Right lobe of liver (tissue), 6 donors: Measurements from ENCODE around the gene FGFR4. TPM values are rescaled to one million over a fixed set of nuclear protein-coding genes. Genes with fewer than 3 reads are reported as not detected.

Source experiments
- ATAC-seq, 4 donors: fragments of 200-7000 bp; cut with Tn5 transposase; one replicate each; pipeline ENCODE4 v1.9.1; 2020; ENCODE audit warnings: mild to moderate bottlenecking in 4 of 4, moderate library complexity in 4 of 4
- DNase-seq, 3 donors: peaks; one replicate each; pipeline ENCODE4 v3.0.0-alpha.2; 2020
- H3K27ac ChIP-seq, 3 donors: fragments of 200-600 bp; one replicate each; pipeline ENCODE4 v1.8.0; 2022
- H3K27me3 ChIP-seq, 2 donors: fragments of 200-600 bp; one replicate each; pipeline ENCODE4 v1.8.0; 2022
- H3K36me3 ChIP-seq, 4 donors: fragments of 200-600 bp; sonication (generic) in 1 of 4; one replicate each; pipeline versions ENCODE4 v1.5.1 to v1.8.0; 2017 to 2022; ENCODE audit warnings: control low read depth in 1 of 4
- H3K4me1 ChIP-seq, 4 donors: fragments of 200-600 bp; sonication (generic) in 1 of 4; one replicate each; pipeline versions ENCODE4 v1.5.1 to v1.8.0; 2017 to 2022; ENCODE audit warnings: control low read depth in 1 of 4
- H3K4me3 ChIP-seq, 3 donors: fragments of 200-600 bp; one replicate each; pipeline ENCODE4 v1.8.0; 2022
- H3K9me3 ChIP-seq, 4 donors: fragments of 200-600 bp; sonication (generic) in 1 of 4; one replicate each; pipeline versions ENCODE4 v1.5.1 to v1.8.0; 2017 to 2022; ENCODE audit warnings: control low read depth in 1 of 4
- CTCF ChIP-seq, 4 donors: fragments of 200-600 bp in 3 of 4; fragments of 450-650 bp in 1 of 4; IDR thresholded peaks; one replicate each; pipeline versions ENCODE4 v1.5.1 to v1.8.0; 2016 to 2022; ENCODE audit warnings: antibody characterized with exemption in 4 of 4, mild to moderate bottlenecking in 2 of 4
- POLR2A ChIP-seq: fragments of 450-650 bp; IDR thresholded peaks from one replicate; pipeline ENCODE4 v1.6.1; 2017; ENCODE audit warnings: antibody characterized with exemption, mild to moderate bottlenecking
- WGBS: methylation state at CpG from one replicate; pipeline ENCODE4 v1.1.6; 2018; ENCODE audit warnings: low coverage, low lambda C conversion rate; ENCODE audit not compliant: insufficient coverage; ENCODE audit errors: missing lambda C conversion rate; 5-methylcytosine and 5-hydroxymethylcytosine counted together
- intact Hi-C, 2 donors: fragments of 100-400 bp; cut with DNase I; formaldehyde crosslinking; loops; one replicate each; pipeline versions ENCODE4 v1.11.2 to v1.14.1; 2022
- total RNA-seq, 6 experiments: library from RNA; depleted of rRNA in 2 of 6; stranded (reverse); fragments of >200 nt in 2 of 6; fragmentation: NEBNext Ultra II Directional in 3 of 6; extraction: Animal tissue kit (Norgen Biotek cat#: 25700) in 3 of 6; gene quantifications; one replicate each; pipeline versions ENCODE4 v1.1.0 to v1.2.4, GENCODE V29; 2016 to 2023
- donor health status: DM: no; HTN: yes; CAD: no.
- donor health status: DM: no; HTN: no; CAD: no.
- donor health status: DM: no; HTN: no; CAD: no.
- donor health status: DM: no; HTN: yes; CAD: no.
- donor health status: DM: no; HTN: yes; CAD: no.

FGFR4 gene
- total RNA-seq, 6 experiments from 2014 or later: 38.9 to 73.3 (median 55.1) TPM

- no peaks in the 10 kb centered on the region for H3K4me1 ChIP-seq
- no peak overlapping the region for H3K4me3 ChIP-seq
- WGBS: 80% methylated on average over 2 of the region's 5 CpGs
- ATAC-seq: no peak
- intact Hi-C loops: no loop called here
- TF ChIP-seq CTCF (IDR thresholded peaks at IDR 0.05) (no peak), POLR2A (no peak)
- H3K36me3 ChIP-seq: no peaks in the 10 kb centered on the region
- no peak overlapping the region for H3K27ac ChIP-seq
- no peaks in the 10 kb centered on the region for H3K9me3 ChIP-seq
- H3K27me3 ChIP-seq: no peaks in the 10 kb centered on the region
- DNase-seq: no peak
Measured at GRCh38 chr5:177080265-177080664, 6.5 kb upstream of the FGFR4 start.

GRCh38 chr5:177081859-177082258 lies 4.9 kb upstream of the FGFR4 start:
- H3K4me3 ChIP-seq: no peak overlapping the region
- intact Hi-C loops: no loop called here
- H3K27ac ChIP-seq: no peak overlapping the region
- no peaks in the 10 kb centered on the region for H3K9me3 ChIP-seq
- ATAC-seq: no peak
- H3K4me1 ChIP-seq: peaks cover 0 to 8% (median 3%) of the 10 kb centered on the region in 4 donors
- no peak for TF ChIP-seq CTCF (IDR thresholded peaks at IDR 0.05)
- TF ChIP-seq POLR2A: no peak
- no CpG with 5 or more reads among the region's 10 CpGs for WGBS
- no peak for DNase-seq
- H3K36me3 ChIP-seq: no peaks in the 10 kb centered on the region
- no peaks in the 10 kb centered on the region for H3K27me3 ChIP-seq

- no peak for TF ChIP-seq POLR2A
- Histone ChIP-seq H3K27ac (no peak overlapping the region), H3K36me3 (no peaks in the 10 kb centered on the region), H3K4me1 (peaks cover 0 to 10% (median 4%) of the 10 kb centered on the region in 4 donors), H3K27me3 (no peaks in the 10 kb centered on the region), H3K4me3 (no peak overlapping the region), H3K9me3 (no peaks in the 10 kb centered on the region)
- DNase-seq (no peak), ATAC-seq (no peak)
- WGBS: 59% methylated on average over 3 of the region's 4 CpGs
- intact Hi-C loops: no loop called here
Measured at GRCh38 chr5:177083357-177083756, 3.4 kb upstream of the FGFR4 start.

GRCh38 chr5:177084175-177084574 lies 2.5 kb upstream of the FGFR4 start:
- WGBS: no CpG with 5 or more reads among the region's 4 CpGs
- Histone ChIP-seq H3K9me3 (no peaks in the 10 kb centered on the region), H3K27ac (no peak overlapping the region), H3K4me1 (peaks cover 0 to 18% (median 8%) of the 10 kb centered on the region in 4 donors), H3K4me3 (no peak overlapping the region), H3K36me3 (no peaks in the 10 kb centered on the region), H3K27me3 (no peaks in the 10 kb centered on the region)
- intact Hi-C loops: no loop called here
- ATAC-seq: no peak
- no peak for DNase-seq
- no peak for TF ChIP-seq POLR2A

- WGBS: 40% methylated on average over 10 of the region's 13 CpGs
- intact Hi-C loops: no loop called here
- peaks cover 0 to 27% (median 12%) of the 10 kb centered on the region in 4 donors for H3K4me1 ChIP-seq
- H3K9me3 ChIP-seq: no peaks in the 10 kb centered on the region
- no peaks in the 10 kb centered on the region for H3K27me3 ChIP-seq
- TF ChIP-seq CTCF (IDR thresholded peaks at IDR 0.05) (no peak), POLR2A (no peak)
- H3K36me3 ChIP-seq: peaks cover 0 to 7% (median 2%) of the 10 kb centered on the region in 4 donors
- no peak overlapping the region for H3K4me3 ChIP-seq
- no peak for DNase-seq
- peak overlapping the region in 1 of 3 donors; percentile 24 for H3K27ac ChIP-seq
- no peak for ATAC-seq
Measured at GRCh38 chr5:177085985-177086653, 596 bp upstream of the FGFR4 start.
